Amygdala (tissue), 56 donors: ENCODE measurements around the gene STX3.
"Not testable (repeated sequence)": the region's sequence is repeated elsewhere in the genome, so short reads cannot be mapped to it uniquely, and the experiment has no call there.

Experiments used
- DNase-seq, 56 donors: peaks; one replicate each; lab custom pipeline; 2025; lab: John Stamatoyannopoulos, UW

Gene STX3

DNA sequence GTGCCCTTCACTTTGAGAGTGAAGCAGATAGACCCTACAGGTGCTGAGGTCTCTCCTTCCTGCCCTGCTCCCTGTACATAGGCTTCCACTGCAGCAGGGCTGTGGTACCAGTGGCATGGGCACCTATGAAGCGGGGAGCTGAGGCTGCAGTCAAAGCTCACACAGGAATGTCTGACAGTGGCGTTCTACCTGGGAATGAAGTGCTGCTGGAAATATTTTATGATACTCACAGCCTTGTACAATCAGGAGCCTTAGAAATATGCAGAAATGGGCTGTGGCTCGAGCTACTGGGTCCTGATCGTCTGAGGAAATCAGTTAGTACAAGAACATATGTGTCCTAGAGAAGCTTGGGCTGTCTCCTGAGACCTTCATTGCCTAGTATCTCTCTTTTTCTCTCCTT, 30.6 kb downstream of the STX3 start:
- no peak for DNase-seq

DNA sequence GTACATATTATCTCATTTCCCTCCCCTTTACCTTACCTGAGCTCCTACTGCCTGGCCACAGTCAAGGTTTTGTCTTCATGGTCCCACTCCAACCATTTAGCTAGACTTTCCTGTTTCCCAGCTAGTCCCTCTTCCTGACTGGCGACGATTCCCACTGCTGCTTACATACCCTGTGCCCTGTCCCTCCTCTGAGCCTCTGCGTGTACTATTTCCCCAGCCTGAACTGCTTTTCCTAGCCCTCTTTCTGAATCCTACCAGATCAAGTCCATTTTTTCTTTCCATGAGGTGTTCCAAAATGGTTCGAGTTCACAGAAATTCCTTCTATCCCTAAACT, 32.0 kb downstream of the STX3 start:
- DNase-seq: no peak

GRCh38 chr11:59787816-59788215, 32.6 kb downstream of the STX3 start:
- no peak for DNase-seq

GRCh38 chr11:59791639-59792038, 36.5 kb downstream of the STX3 start:
- no peak for DNase-seq

GRCh38 chr11:59792507-59792906, 37.3 kb downstream of the STX3 start:
- DNase-seq: no peak

DNA sequence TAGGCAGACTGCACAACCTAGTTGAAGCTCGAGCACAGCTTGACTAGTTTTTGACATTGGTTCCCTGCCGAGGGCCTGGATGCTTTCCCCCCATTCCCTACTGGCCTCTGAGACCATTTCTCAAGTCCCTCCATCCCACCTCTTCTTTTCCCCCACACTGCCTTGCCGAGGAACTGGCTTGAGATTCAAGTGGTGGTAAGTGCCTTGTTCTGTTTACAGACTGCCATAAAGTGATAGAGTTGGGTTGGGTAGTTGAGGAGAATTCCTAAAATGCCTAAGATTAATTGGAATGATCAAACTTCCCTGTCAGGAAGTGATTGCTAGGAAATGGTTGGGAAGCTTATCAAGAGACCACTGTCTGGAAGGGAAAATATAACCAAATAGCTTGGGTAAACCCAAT, 39.2 kb downstream of the STX3 start:
- DNase-seq: no peak

DNA sequence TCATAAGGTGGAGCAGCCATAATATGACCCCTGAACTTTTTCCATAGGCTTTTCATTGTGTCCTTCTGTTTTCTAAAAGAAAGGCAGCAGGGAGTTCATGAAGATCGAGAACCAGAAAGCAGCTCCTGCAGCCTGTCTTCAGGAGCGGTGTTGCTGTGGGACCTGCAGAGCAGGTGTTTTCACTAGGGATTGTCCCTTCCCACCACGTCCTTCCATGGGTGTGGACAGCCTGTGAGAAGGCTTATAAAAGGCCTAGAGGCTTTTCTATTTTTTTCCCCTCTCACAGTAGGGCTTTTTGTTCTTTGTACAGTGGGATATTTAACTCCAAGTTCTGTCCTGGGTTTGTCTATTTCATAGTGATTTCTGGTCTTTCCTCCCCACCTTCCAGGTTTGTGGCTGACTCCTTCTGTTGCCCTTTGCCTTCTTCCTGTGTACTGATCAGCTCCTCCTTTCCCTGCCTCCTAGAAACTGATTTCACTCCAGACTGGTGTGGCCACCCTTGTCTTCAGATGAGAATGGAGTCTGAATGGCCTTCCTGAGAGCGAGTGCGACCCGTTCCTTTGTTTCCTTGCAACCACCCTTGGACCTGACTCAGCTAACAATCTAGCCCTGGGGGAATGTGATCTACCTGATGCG, 45.3 kb downstream of the STX3 start:
- no peak for DNase-seq

GRCh38 chr11:59801160-59801706, 46.1 kb downstream of the STX3 start:
- DNase-seq: peak in 1 of 56 donors; percentile 23

- peak in 25 of 56 donors; percentile 1 to 75 (median 28) for DNase-seq
Observed at GRCh38 chr11:59801981-59802638, 46.9 kb downstream of the STX3 start.

- DNase-seq: peak in 15 of 56 donors; percentile 7 to 75 (median 45)
Observed at GRCh38 chr11:59802639-59803176, 47.5 kb downstream of the STX3 start.

GRCh38 chr11:59804061-59804460, 48.9 kb downstream of the STX3 start:
- no peak for DNase-seq

DNA sequence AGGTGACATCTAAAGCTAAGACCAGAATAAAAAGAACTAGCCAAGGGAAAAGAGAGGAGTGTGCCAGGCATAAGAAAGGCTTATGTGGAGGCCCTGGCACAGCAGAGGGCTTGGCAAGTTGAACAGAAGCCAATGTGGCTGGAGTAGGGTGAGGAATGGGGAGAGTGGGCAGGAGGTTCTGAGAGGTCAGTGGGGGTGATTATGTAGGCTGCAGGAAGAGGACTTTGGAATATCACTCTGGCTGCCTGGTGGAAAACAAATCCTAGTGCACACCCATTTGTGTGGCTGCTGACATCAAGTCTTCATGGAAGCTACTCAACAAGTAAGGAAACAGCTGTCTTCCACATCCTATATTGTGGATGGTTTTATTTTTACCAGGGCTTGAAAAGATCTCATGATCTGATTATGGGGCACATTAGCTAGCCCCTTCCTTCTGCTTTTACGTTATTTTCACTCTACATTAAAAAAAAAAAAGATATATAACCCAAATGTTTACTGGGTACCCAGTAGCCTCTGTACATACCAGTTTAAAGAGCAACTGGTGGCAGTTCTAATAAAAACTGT, 52.0 kb downstream of the STX3 start:
- DNase-seq: no peak

DNA sequence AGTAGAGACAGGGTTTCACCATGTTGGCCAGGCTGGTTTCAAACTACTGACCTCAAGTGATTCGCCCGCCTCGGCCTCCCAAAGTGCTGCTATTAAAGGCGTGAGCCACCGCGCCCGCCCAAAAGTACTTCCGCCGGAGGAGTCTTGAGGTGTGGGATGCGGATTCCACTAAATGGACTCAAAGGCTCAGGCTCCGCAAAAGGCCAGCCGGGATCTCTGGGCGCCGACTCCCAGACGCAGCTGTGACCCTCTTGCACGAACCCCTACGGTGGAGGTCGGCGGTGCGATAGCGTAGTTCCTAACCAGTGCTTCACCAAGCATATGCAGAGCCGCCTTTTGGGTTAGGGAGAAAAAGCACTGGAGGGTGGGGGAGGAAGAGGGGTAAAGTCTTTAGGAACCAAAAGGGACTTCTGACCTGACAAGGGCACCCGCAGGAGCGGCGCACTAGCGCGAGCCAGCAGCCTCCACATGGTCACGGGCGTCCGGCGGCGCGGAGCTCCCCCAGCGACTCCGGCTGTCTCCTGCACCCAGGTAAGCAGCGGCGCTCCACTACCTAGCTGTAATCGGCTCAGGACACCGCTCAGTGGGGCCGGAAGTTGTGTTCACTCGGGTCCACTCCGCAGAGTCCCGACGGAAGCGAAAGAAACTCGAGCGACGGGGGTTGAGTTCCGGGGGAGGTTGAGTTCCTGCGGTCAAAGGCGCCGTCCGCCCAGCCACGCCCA, 55.2 kb downstream of the STX3 start, which contains the start of gene MRPL16:
Gene MRPL16, minus strand, starts transcription at position 590 of the 722 bp plus-strand sequence. Its CDS starts 120 bp downstream, at position 470.
- peak in 55 of 56 donors; percentile 9 to 88 (median 73) for DNase-seq

DNA sequence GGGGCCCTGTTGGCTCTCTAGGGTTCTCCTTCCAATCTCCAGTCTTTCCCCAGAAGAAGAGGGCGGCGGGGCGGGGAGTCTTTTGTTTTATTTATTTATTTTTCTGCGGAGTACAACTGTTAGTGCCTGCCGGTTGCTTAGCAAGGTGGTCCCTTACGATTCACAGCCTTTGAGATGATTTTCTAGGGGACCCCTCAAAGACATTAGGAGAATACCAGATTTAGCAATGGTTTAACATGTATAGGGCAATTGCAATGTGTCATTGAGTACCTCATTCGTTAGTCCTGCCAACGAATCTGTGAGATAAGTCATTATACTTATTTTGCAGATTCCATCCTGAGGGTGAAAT, 55.7 kb downstream of the STX3 start:
- DNase-seq: no peak

DNA sequence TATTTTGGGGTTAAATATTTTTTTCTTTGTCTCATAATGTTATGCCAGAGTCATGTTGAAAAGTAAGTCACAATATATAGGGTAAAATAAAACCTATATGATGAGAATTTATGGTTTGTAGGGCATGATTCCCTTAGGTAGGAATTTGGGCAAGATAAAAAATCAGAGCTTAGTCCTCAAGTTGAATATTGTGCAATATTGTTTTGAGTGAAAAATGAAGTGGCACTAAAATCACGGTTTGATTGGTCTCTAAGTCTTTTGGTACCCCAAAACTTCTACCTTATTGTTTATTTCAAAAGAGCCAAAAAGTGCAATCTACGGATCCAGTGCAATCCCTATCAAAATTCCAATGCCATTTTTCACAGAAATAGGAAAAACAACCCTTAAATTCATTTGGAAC, 57.0 kb downstream of the STX3 start:
- no peak for DNase-seq

DNA sequence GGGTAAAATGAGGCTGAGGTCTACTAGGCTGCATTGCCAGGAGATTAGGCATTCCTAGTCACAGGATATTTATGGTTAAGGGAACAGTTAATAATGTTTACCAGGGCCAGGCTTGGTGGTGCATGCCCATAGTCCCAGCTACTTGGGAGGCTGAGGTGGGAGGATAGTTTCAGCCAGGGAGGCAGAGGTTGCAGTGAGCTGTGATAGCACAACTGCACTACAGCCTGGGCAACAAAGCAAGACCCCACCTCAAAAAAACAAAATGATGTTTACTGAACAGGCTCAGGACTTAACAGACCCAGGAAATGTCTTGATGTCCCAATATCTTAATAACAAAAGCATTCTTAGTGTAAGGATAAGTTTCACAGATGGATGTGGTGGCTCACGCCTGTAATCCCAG, 58.2 kb downstream of the STX3 start:
- DNase-seq: no peak

GRCh38 chr11:59814021-59814420, 58.8 kb downstream of the STX3 start:
- DNase-seq: no peak

GRCh38 chr11:59815754-59816153, 60.6 kb downstream of the STX3 start:
- DNase-seq: no peak

- not testable (repeated sequence) for DNase-seq
Observed at GRCh38 chr11:59816434-59816833, 61.3 kb downstream of the STX3 start.

GRCh38 chr11:59818572-59818971, 63.4 kb downstream of the STX3 start:
- DNase-seq: no peak
